H1 (cell line): ENCODE data around the gene ZNF700. TPM values are rescaled to one million over a fixed set of nuclear protein-coding genes. Genes with fewer than 3 reads are reported as not detected.

ENCODE experiments used
- CTBP2 ChIP-seq: IDR thresholded peaks from 2 replicates; pipeline ENCODE4 v1.7.0; 2011; ENCODE audit warnings: borderline replicate concordance, mild to moderate bottlenecking, moderate library complexity, mixed read lengths, low read length; ENCODE audit not compliant: insufficient read depth, insufficient read length
- KDM1A ChIP-seq: fragments of 200-600, 300-600 bp; sonication (generic); IDR thresholded peaks from 2 replicates; pipeline ENCODE4 v1.7.1; 2016; ENCODE audit warnings: mild to moderate bottlenecking, low read length, borderline replicate concordance
- polyA plus RNA-seq, 7 experiments: library from polyadenylated mRNA; depleted of rRNA in 3 of 7; stranded (reverse) in 5 of 7; unstranded in 2 of 7; fragments of >200 nt in 5 of 7; fragments of 200-250 nt in 2 of 7; gene quantifications; 1 replicate in 5 of 7; 2 replicates in 1 of 7; 4 replicates in 1 of 7; pipeline versions ENCODE4 v1.2.1 to v1.2.3, GENCODE V29; 2011 to 2013; ENCODE audit warnings: missing spikeins in 2 of 7, mixed read lengths in 2 of 7
- total RNA-seq: library from RNA; stranded (reverse); fragmentation: NEBNext Ultra II Directional; extraction: Animal tissue kit (Norgen Biotek cat#: 25700); gene quantifications from 2 replicates; pipeline ENCODE4 v1.2.1, GENCODE V29; 2021
- TF ChIP-seq, protein P1 (sequence below), 3 experiments: IDR thresholded peaks; 1 replicate in 2 of 3; 2 replicates in 1 of 3; pipeline versions ENCODE4 v1.5.1 to v1.6.1; 2011; ENCODE audit warnings: low read length in 3 of 3, mild to moderate bottlenecking in 3 of 3, inconsistent platforms in 2 of 3, low read depth in 1 of 3, moderate library complexity in 1 of 3; ENCODE audit not compliant: insufficient read depth in 1 of 3; ENCODE audit errors: control extremely low read depth in 1 of 3

ZNF700 gene
- total and polyA plus RNA-seq, 2 of the 8 experiments (the other 6 are each of a cell fraction or from before 2014, with no cell fraction given), result 3.0 to 10.5 TPM

DNA sequence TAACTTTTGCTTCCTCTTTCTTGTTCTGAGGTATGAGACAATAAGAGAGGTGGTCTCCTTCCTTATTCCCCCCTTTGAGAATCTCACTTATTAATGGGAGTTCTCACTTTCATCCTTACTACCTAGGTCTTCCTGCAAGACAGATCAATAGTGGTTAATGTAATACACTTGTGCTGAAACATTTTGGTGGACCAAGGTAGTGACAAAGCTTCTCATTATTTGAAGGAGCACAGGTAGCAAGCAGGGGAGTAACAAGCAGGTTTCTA, 17.9 kb downstream of the ZNF700 start (continued):
- TF ChIP-seq, protein P1, sequence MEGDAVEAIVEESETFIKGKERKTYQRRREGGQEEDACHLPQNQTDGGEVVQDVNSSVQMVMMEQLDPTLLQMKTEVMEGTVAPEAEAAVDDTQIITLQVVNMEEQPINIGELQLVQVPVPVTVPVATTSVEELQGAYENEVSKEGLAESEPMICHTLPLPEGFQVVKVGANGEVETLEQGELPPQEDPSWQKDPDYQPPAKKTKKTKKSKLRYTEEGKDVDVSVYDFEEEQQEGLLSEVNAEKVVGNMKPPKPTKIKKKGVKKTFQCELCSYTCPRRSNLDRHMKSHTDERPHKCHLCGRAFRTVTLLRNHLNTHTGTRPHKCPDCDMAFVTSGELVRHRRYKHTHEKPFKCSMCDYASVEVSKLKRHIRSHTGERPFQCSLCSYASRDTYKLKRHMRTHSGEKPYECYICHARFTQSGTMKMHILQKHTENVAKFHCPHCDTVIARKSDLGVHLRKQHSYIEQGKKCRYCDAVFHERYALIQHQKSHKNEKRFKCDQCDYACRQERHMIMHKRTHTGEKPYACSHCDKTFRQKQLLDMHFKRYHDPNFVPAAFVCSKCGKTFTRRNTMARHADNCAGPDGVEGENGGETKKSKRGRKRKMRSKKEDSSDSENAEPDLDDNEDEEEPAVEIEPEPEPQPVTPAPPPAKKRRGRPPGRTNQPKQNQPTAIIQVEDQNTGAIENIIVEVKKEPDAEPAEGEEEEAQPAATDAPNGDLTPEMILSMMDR (IDR thresholded peaks at IDR 0.05; ENCODE audit: control extremely low read depth in 1 of 3, insufficient read depth in 1 of 3, low read depth in 1 of 3, low read length in 3 of 3), result no peak
- TF ChIP-seq KDM1A, result no peak
- no peak for TF ChIP-seq CTBP2
